Measurements from ENCODE around the gene AGTPBP1. TPM values are rescaled to one million over a fixed set of nuclear protein-coding genes. Genes with fewer than 3 reads are reported as not detected.
A peak's percentile ranks its signal among the peaks of the same experiment; 100 is the strongest.

AGTPBP1 gene
- total and polyA plus RNA-seq, 11 donors, result 7.1 to 72.4 (median 47.1) TPM

DNA sequence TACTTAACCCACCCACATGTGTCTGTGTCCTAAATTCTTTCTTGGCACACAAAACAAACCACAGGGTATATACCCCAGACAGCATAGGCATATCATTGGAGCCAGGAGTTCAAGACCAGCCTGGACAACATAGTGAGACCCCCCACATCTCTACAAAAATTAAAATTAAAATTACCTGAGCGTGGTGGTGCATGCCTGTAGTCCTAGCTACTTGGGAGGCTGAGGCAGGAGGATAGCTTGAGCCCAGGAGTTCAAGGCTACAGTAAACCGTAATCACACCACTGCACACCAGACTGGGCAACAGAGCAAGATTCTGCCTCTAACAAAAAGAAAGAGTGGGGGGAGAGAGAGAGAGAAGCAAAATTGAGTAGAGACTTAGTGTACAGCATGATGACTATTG is 4.6 kb upstream of the AGTPBP1 start:
- TF ChIP-seq, protein P1, sequence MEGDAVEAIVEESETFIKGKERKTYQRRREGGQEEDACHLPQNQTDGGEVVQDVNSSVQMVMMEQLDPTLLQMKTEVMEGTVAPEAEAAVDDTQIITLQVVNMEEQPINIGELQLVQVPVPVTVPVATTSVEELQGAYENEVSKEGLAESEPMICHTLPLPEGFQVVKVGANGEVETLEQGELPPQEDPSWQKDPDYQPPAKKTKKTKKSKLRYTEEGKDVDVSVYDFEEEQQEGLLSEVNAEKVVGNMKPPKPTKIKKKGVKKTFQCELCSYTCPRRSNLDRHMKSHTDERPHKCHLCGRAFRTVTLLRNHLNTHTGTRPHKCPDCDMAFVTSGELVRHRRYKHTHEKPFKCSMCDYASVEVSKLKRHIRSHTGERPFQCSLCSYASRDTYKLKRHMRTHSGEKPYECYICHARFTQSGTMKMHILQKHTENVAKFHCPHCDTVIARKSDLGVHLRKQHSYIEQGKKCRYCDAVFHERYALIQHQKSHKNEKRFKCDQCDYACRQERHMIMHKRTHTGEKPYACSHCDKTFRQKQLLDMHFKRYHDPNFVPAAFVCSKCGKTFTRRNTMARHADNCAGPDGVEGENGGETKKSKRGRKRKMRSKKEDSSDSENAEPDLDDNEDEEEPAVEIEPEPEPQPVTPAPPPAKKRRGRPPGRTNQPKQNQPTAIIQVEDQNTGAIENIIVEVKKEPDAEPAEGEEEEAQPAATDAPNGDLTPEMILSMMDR (IDR thresholded peaks at IDR 0.05), result no peak
- no peak for TF ChIP-seq POLR2A (IDR thresholded peaks at IDR 0.05)
- ATAC-seq (no peak), DNase-seq (no peak)
- intact Hi-C loops (cut with DNase I), result loop anchor here in 3 of 10 donors (10.0 kb wide), 2 partner anchors 52 to 58 kb away; no protein-coding TSS in a partner anchor
- Histone ChIP-seq H3K27me3 (peaks cover 0 to 7% (median 0%) of the 10 kb centered on the region in 9 donors), H3K4me1 (peaks cover 0 to 28% (median 0%) of the 10 kb centered on the region in 12 donors), H3K36me3 (no peaks in the 10 kb centered on the region), H3K4me3 (no peak overlapping the region), H3K27ac (no peak overlapping the region), H3K9me3 (no peaks in the 10 kb centered on the region)
- WGBS, 4 donors, result 92 to 98% (median 95%) methylated on average over 2 of the region's 2 CpGs

GRCh38 chr9:85745203-85745602 is 3.4 kb upstream of the AGTPBP1 start:
- TF ChIP-seq, protein P1 (IDR thresholded peaks at IDR 0.05), result no peak
- TF ChIP-seq POLR2A (IDR thresholded peaks at IDR 0.05), result no peak
- H3K36me3 ChIP-seq, result no peaks in the 10 kb centered on the region
- H3K27me3 ChIP-seq, result peaks cover 0 to 7% (median 0%) of the 10 kb centered on the region in 9 donors
- H3K4me1 ChIP-seq, result peaks cover 0 to 34% (median 1%) of the 10 kb centered on the region in 12 donors
- H3K9me3 ChIP-seq, result no peaks in the 10 kb centered on the region
- ATAC-seq (no peak), DNase-seq (no peak)
- no peak overlapping the region for H3K27ac ChIP-seq
- WGBS, 4 donors, result 88 to 91% (median 88%) methylated on average over 2 of the region's 2 CpGs
- intact Hi-C loops (cut with DNase I), result loop anchor here in 3 of 10 donors (10.0 kb wide), 2 partner anchors 50 to 60 kb away; no protein-coding TSS in a partner anchor
- no peak overlapping the region for H3K4me3 ChIP-seq

DNA sequence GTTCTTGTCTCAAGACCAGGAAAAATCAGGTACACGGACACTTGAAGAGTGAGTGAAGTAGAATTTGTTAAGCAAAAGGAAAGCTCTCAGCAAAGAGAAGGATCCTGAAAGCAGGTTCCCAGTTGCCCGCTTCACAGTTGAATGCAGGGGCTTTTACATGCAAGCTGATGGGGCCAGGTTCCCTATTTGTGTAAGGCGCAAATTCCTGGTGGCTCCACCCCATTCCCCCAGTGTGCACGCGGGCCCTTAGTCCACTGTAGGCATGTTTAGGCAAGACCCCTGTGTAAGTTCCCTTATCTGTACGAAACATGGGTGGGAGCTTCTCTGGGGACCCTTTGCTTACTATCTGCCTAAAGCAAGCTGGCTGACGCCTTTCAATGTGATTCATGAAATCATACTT is 2.7 kb upstream of the AGTPBP1 start:
- ATAC-seq (no peak), DNase-seq (no peak)
- Histone ChIP-seq H3K27ac (no peak overlapping the region), H3K36me3 (no peaks in the 10 kb centered on the region), H3K4me1 (peaks cover 0 to 42% (median 6%) of the 10 kb centered on the region in 12 donors), H3K27me3 (peaks cover 0 to 7% (median 0%) of the 10 kb centered on the region in 9 donors), H3K4me3 (peak overlapping the region in 1 of 12 donors; percentile 100), H3K9me3 (no peaks in the 10 kb centered on the region)
- intact Hi-C loops (cut with DNase I), result loop anchor here in 5 of 10 donors (5.0 to 10.0 kb wide), 4 partner anchors 42 to 60 kb away; no protein-coding TSS in a partner anchor
- 80 to 88% (median 87%) methylated on average over 7 of the region's 7 CpGs for WGBS, 4 donors
- TF ChIP-seq POLR2A (IDR thresholded peaks at IDR 0.05), result no peak
- TF ChIP-seq, protein P1 (IDR thresholded peaks at IDR 0.05), result no peak

DNA sequence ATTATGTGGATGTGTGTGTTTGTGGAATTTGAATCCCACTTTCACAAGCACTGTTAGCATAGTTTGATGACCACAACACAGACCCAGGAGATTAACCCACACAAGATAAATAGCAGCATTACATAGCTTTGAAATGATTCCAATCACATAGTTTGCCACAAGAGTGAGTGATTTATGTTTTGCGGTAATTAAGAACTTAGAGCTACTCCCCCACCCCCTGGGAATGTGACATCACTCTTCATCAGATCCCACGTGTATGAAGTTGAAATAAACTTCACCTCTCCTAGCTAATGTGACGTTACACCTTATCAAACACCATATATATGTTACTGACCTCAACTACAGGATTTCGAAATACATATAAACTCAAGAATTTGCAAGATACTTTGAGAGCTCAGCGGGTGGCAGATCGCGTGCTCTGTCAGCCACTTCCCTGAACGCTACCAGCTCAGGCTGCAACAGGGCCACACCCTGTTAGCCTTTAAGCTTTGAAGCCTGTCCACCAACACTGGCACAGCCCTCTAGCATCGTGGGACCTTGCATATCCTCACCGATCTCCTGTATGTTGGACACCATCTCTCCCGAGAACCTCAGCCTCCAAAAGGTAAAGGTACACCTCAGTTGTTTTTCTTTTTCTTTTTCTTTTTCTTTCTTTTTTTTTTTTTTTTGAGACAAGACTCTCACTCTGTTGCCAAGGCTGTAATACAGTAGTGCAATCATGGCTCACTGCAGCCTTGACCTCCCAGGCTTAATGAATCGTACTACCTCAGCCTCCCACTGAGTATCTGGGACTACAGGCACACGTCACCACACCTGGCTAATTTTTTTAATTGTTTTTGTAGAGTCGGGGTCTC is 1.7 kb upstream of the AGTPBP1 start:
- no peak for TF ChIP-seq POLR2A (IDR thresholded peaks at IDR 0.05)
- TF ChIP-seq, protein P1 (IDR thresholded peaks at IDR 0.05), result no peak
- Histone ChIP-seq H3K4me3 (peak overlapping the region in 1 of 12 donors; percentile 100), H3K27ac (peak overlapping the region in 1 of 12 donors; percentile 91), H3K9me3 (no peaks in the 10 kb centered on the region), H3K36me3 (no peaks in the 10 kb centered on the region), H3K4me1 (peaks cover 0 to 51% (median 13%) of the 10 kb centered on the region in 12 donors), H3K27me3 (no peaks in the 10 kb centered on the region)
- WGBS, 4 donors, result 65 to 78% (median 70%) methylated on average over 14 of the region's 14 CpGs
- intact Hi-C loops (cut with DNase I), result loop anchor here in 5 of 10 donors (5.0 to 10.0 kb wide), 4 partner anchors 41 to 61 kb away; no protein-coding TSS in a partner anchor
- peak in 1 of 5 donors; percentile 39 for DNase-seq
- ATAC-seq, result no peak
